HL-60 (cell line): Measurements from ENCODE around the gene SEMA4A.

Source experiments
- GABPA ChIP-seq: IDR thresholded peaks from 2 replicates; pipeline ENCODE4 v1.6.1; 2012; ENCODE audit warnings: low read depth
- POLR2AphosphoS5 ChIP-seq: IDR thresholded peaks from 2 replicates; pipeline ENCODE4 v1.6.1; 2012; ENCODE audit warnings: low read depth
- SPI1 ChIP-seq: IDR thresholded peaks from 2 replicates; pipeline ENCODE4 v1.6.1; 2012; ENCODE audit warnings: low read depth, mild to moderate bottlenecking, borderline replicate concordance
- TF ChIP-seq, protein P1 (sequence below): IDR thresholded peaks from one replicate; pipeline ENCODE4 v1.5.1; 2011; ENCODE audit warnings: low read length, control low read depth, inconsistent platforms; ENCODE audit not compliant: insufficient read depth

DNA sequence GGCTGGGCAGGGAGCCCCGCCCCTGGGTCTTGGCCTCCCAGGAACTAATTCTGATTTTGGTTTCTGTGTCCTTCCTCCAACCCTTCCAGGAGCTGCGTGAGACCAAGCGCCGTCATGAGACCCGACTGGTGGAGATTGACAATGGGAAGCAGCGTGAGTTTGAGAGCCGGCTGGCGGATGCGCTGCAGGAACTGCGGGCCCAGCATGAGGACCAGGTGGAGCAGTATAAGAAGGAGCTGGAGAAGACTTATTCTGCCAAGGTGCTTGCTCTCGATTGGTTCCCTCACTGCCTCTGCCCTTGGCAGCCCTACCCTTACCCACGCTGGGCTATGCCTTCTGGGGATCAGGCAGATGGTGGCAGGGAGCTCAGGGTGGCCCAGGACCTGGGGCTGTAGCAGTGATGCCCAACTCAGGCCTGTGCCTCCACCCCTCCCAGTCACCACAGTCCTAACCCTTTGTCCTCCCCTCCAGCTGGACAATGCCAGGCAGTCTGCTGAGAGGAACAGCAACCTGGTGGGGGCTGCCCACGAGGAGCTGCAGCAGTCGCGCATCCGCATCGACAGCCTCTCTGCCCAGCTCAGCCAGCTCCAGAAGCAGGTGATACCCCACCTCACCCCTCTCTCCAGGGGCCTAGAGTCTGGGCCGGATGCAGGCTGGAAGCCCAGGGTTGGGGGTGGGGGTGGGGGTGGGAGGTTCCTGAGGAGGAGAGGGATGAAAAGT is 18.5 kb upstream of the SEMA4A start:
- TF ChIP-seq, protein P1, sequence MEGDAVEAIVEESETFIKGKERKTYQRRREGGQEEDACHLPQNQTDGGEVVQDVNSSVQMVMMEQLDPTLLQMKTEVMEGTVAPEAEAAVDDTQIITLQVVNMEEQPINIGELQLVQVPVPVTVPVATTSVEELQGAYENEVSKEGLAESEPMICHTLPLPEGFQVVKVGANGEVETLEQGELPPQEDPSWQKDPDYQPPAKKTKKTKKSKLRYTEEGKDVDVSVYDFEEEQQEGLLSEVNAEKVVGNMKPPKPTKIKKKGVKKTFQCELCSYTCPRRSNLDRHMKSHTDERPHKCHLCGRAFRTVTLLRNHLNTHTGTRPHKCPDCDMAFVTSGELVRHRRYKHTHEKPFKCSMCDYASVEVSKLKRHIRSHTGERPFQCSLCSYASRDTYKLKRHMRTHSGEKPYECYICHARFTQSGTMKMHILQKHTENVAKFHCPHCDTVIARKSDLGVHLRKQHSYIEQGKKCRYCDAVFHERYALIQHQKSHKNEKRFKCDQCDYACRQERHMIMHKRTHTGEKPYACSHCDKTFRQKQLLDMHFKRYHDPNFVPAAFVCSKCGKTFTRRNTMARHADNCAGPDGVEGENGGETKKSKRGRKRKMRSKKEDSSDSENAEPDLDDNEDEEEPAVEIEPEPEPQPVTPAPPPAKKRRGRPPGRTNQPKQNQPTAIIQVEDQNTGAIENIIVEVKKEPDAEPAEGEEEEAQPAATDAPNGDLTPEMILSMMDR, result no peak
- no peak for TF ChIP-seq GABPA
- no peak for TF ChIP-seq POLR2AphosphoS5
- TF ChIP-seq SPI1, result no peak
